IMR-90 (cell line): ENCODE results near the gene PIP4K2A. TPM values are rescaled to one million over a fixed set of nuclear protein-coding genes. Genes with fewer than 3 reads are reported as not detected.

Experiments
- ATAC-seq: fragments of 200-7000 bp; cut with Tn5 transposase; 2 replicates; pipeline ENCODE4 v1.9.1; 2020; ENCODE audit warnings: low read depth, mild to moderate bottlenecking, moderate library complexity
- BruUV-seq: library from RNA; stranded (reverse); fragments of 400-500 nt; replicated peaks from 2 replicates; lab custom pipeline; 2021; lab: Mats Ljungman, UMichigan
- CTCF ChIA-PET: fragments of 300-600 bp; formaldehyde crosslinking; extraction: SDS; loops from one replicate; lab custom pipeline; 2021; ENCODE audit warnings: antibody characterized with exemption; lab: Yijun Ruan, JAX
- POLR2A ChIA-PET: fragments of 300-600 bp; sonication (Branson Sonifier 250); formaldehyde crosslinking; loops from one replicate; lab custom pipeline; 2022; ENCODE audit warnings: antibody characterized with exemption; ENCODE audit not compliant: unreplicated experiment; lab: Charles Lee
- DNase-seq: peaks from one replicate; pipeline ENCODE4 v3.0.0; 2013
- H2AFZ ChIP-seq: replicated peaks from 2 replicates; pipeline ENCODE3; 2013; ENCODE audit warnings: low read length, mild to moderate bottlenecking; ENCODE audit not compliant: poor library complexity
- H2AK5ac ChIP-seq: 2 replicates; pipeline ENCODE4 v1.6.1; 2013; ENCODE audit warnings: low read depth, low read length, inconsistent platforms
- H2AK9ac ChIP-seq: replicated peaks from 2 replicates; pipeline ENCODE3; 2013; ENCODE audit warnings: mild to moderate bottlenecking, low read depth, low read length, moderate library complexity; ENCODE audit not compliant: poor library complexity
- H2BK120ac ChIP-seq: 2 replicates; pipeline ENCODE4 v1.6.1; 2013; ENCODE audit warnings: low read depth, low read length, inconsistent platforms
- H2BK15ac ChIP-seq: 3 replicates; pipeline ENCODE4 v1.6.1; 2013; ENCODE audit warnings: low read depth, low read length, inconsistent platforms
- H2BK20ac ChIP-seq: 2 replicates; pipeline ENCODE4 v1.6.1; 2013; ENCODE audit warnings: low read depth, mild to moderate bottlenecking, inconsistent platforms, low read length, moderate library complexity
- H2BK5ac ChIP-seq: 2 replicates; pipeline ENCODE4 v1.6.1; 2013; ENCODE audit warnings: mild to moderate bottlenecking, low read depth, low read length, inconsistent platforms; ENCODE audit not compliant: poor library complexity, severe bottlenecking
- H3K14ac ChIP-seq: replicated peaks from 2 replicates; pipeline ENCODE4 v1.6.1; 2013; ENCODE audit warnings: low read depth, low read length, inconsistent platforms
- H3K18ac ChIP-seq: 2 replicates; pipeline ENCODE4 v1.6.1; 2013; ENCODE audit warnings: low read depth, low read length, control low read depth
- H3K23ac ChIP-seq: 2 replicates; pipeline ENCODE4 v1.6.1; 2013; ENCODE audit warnings: low read depth, low read length, inconsistent platforms
- H3K27ac ChIP-seq: 2 replicates; pipeline ENCODE4 v1.5.1; 2013; ENCODE audit warnings: mild to moderate bottlenecking, control low read depth, low read length; ENCODE audit not compliant: insufficient read depth
- H3K27me3 ChIP-seq: 2 replicates; pipeline ENCODE4 v1.6.1; 2013; ENCODE audit warnings: low read length; ENCODE audit not compliant: control insufficient read depth, insufficient read depth
- H3K36me3 ChIP-seq: 2 replicates; pipeline ENCODE4 v1.6.1; 2013; ENCODE audit warnings: low read length, mixed read lengths; ENCODE audit not compliant: control insufficient read depth, insufficient read depth
- H3K4ac ChIP-seq: 2 replicates; pipeline ENCODE4 v1.6.1; 2013; ENCODE audit warnings: low read depth, low read length, inconsistent platforms
- H3K4me1 ChIP-seq: 2 replicates; pipeline ENCODE4 v1.6.1; 2013; ENCODE audit warnings: low read length, mixed read lengths; ENCODE audit not compliant: control insufficient read depth, insufficient read depth
- H3K4me2 ChIP-seq: 2 replicates; pipeline ENCODE4 v1.6.1; 2013; ENCODE audit warnings: low read depth, mild to moderate bottlenecking, control low read depth, low read length, moderate library complexity
- H3K4me3 ChIP-seq: 2 replicates; pipeline ENCODE4 v1.5.1; 2013; ENCODE audit warnings: low read depth, mild to moderate bottlenecking, control low read depth, low read length, moderate library complexity; ENCODE audit not compliant: insufficient read depth
- H3K56ac ChIP-seq: 2 replicates; pipeline ENCODE4 v1.6.1; 2013; ENCODE audit warnings: low read length, inconsistent platforms; ENCODE audit not compliant: insufficient read depth; ENCODE audit errors: extremely low read depth
- H3K79me1 ChIP-seq, 2 experiments: 2 replicates each; pipeline ENCODE4 v1.6.1; 2013; ENCODE audit warnings: low read length in 2 of 2, inconsistent platforms in 1 of 2, low read depth in 1 of 2
- H3K9ac ChIP-seq: 2 replicates; pipeline ENCODE4 v1.6.1; 2013; ENCODE audit warnings: low read depth, low read length, control low read depth
- H3K9me1 ChIP-seq: 2 replicates; pipeline ENCODE4 v1.6.1; 2013; ENCODE audit warnings: low read length, inconsistent platforms; ENCODE audit not compliant: insufficient read depth
- H3K9me3 ChIP-seq: 2 replicates; pipeline ENCODE4 v1.6.1; 2013; ENCODE audit warnings: low read length; ENCODE audit not compliant: control insufficient read depth, insufficient read depth
- H4K20me1 ChIP-seq: 2 replicates; pipeline ENCODE4 v1.6.1; 2013; ENCODE audit warnings: low read length, inconsistent platforms; ENCODE audit not compliant: insufficient read depth
- H4K5ac ChIP-seq: 2 replicates; pipeline ENCODE4 v1.6.1; 2013; ENCODE audit warnings: mild to moderate bottlenecking, low read depth, low read length, control low read depth
- H4K8ac ChIP-seq, 2 experiments: 2 replicates each; pipeline ENCODE4 v1.6.1; 2013; ENCODE audit warnings: low read depth in 2 of 2, low read length in 2 of 2, control low read depth in 1 of 2, inconsistent platforms in 1 of 2
- H4K91ac ChIP-seq: 2 replicates; pipeline ENCODE4 v1.6.1; 2013; ENCODE audit warnings: low read depth, low read length, inconsistent platforms; ENCODE audit not compliant: insufficient read depth
- CHD1 ChIP-seq: IDR thresholded peaks from 2 replicates; pipeline ENCODE4 v1.6.1; 2012; ENCODE audit warnings: low read depth, low read length, improper control_type of control experiment
- ELK1 ChIP-seq: fragments of 150-350 bp; IDR thresholded peaks from 2 replicates; pipeline ENCODE4 v1.6.1; 2016; ENCODE audit warnings: low read depth, mild to moderate bottlenecking, low read length, moderate library complexity, borderline replicate concordance
- RFX5 ChIP-seq: IDR thresholded peaks from 2 replicates; pipeline ENCODE4 v1.8.0; 2012; ENCODE audit warnings: low read depth, mild to moderate bottlenecking, low read length, moderate library complexity
- SMC3 ChIP-seq: fragments of 150-350 bp; IDR thresholded peaks from 2 replicates; pipeline ENCODE4 v1.6.1; 2016; ENCODE audit warnings: low read depth, mild to moderate bottlenecking, antibody characterized with exemption, low read length, moderate library complexity
- USF2 ChIP-seq: fragments of 150-350 bp; IDR thresholded peaks from 2 replicates; pipeline ENCODE4 v1.6.1; 2017; ENCODE audit warnings: mild to moderate bottlenecking, antibody characterized with exemption, low read length, low read depth
- WGBS, 2 experiments: methylation state at CpG; one replicate each; pipeline versions ENCODE4 v1.1.5 to v1.1.7; 2013; ENCODE audit warnings: missing lambda C conversion rate in 2 of 2; ENCODE audit not compliant: insufficient read length in 1 of 2; ENCODE audit errors: extremely low coverage in 2 of 2; 5-methylcytosine and 5-hydroxymethylcytosine counted together
- dilution Hi-C: fragments of 300-500 bp; cut with HindIII; formaldehyde crosslinking; loops from one replicate; pipeline ENCODE4 v1.14.3; 2018; ENCODE audit warnings: low sequenced_read_pairs; ENCODE audit not compliant: unreplicated experiment
- in situ Hi-C: fragments of 300-500 bp; cut with MboI; formaldehyde crosslinking; loops from 3 replicates; pipeline ENCODE4 v1.14.3; 2019; ENCODE audit warnings: low sequenced_read_pairs, inconsistent platforms, mixed read lengths
- intact Hi-C: fragments of 100-400 bp; cut with micrococcal nuclease; formaldehyde crosslinking; loops from 2 replicates; pipeline ENCODE4 v1.10.0; 2022
- polyA plus RNA-seq, 3 experiments: library from polyadenylated mRNA; depleted of rRNA; stranded (reverse); fragments of >200 nt; gene quantifications; 2 replicates each; pipeline ENCODE4 v1.2.3, GENCODE V29; 2012; ENCODE audit warnings: low replicate concordance in 1 of 3
- total RNA-seq: library from RNA; depleted of rRNA; stranded (reverse); fragments of >200 nt; gene quantifications from 2 replicates; pipeline ENCODE4 v1.2.3, GENCODE V29; 2012

The PIP4K2A gene
- total and polyA plus RNA-seq, 2 of the 4 experiments (the other 2 are of a cell fraction) = 9.8 to 18.1 TPM

- H3K36me3 ChIP-seq = no peaks in the 10 kb centered on the region
- WGBS, 2 experiments = no CpG with 5 or more reads among the region's 4 CpGs
- dilution Hi-C loops = no loop called here
Measured at GRCh38 chr10:22637491-22637890, 76.9 kb downstream of the PIP4K2A start.

More at GRCh38 chr10:22637491-22637890, 76.9 kb downstream of the PIP4K2A start:
- no peak overlapping the region for H3K27ac ChIP-seq
- no peak overlapping the region for H3K9ac ChIP-seq
- no peak overlapping the region for H3K4me2 ChIP-seq
- peaks cover 37 to 70% of the 10 kb centered on the region in 2 experiments for H3K79me1 ChIP-seq
- no peak overlapping the region for H4K5ac ChIP-seq
- no peak overlapping the region for H3K23ac ChIP-seq
- no peak overlapping the region for H4K91ac ChIP-seq
- H2AFZ ChIP-seq = no peak overlapping the region
- H2BK15ac ChIP-seq = no peak overlapping the region
- intact Hi-C loops = no loop called here
- no peak overlapping the region for H2BK20ac ChIP-seq
- no peak overlapping the region for H2AK9ac ChIP-seq
- H3K4me1 ChIP-seq = no peaks in the 10 kb centered on the region; the same call in 1 of the 2 replicates
- peaks cover 6% of the 10 kb centered on the region; the same call in 1 of the 2 replicates for H3K9me1 ChIP-seq
- no peak overlapping the region for H2BK120ac ChIP-seq
- no peaks in the 10 kb centered on the region for H3K27me3 ChIP-seq
- H3K18ac ChIP-seq = no peak overlapping the region
- H3K56ac ChIP-seq = no peak overlapping the region
- no peaks in the 10 kb centered on the region for H3K9me3 ChIP-seq
- BruUV-seq = no TSS peak
- DNase-seq = no peak
- no peak overlapping the region for H3K4me3 ChIP-seq
- H4K20me1 ChIP-seq = peaks cover 4% of the 10 kb centered on the region; the same call in 1 of the 2 replicates
- H3K4ac ChIP-seq = no peak overlapping the region
- ATAC-seq = no peak
- ChIA-PET POLR2A (no interaction called here), CTCF (interaction anchor here (0.5 kb wide), 1 partner anchor 1359 kb away, joined by 3 read pairs; no protein-coding TSS in a partner anchor)
- no peak overlapping the region for H2BK5ac ChIP-seq
- no peak overlapping the region for H3K14ac ChIP-seq
- in situ Hi-C loops = no loop called here
- TF ChIP-seq SMC3 (no peak), RFX5 (no peak), CHD1 (no peak), USF2 (no peak), ELK1 (no peak)
- no peak overlapping the region for H2AK5ac ChIP-seq
- H4K8ac ChIP-seq = no peak overlapping the region
